NCI-H774 (cell line): ENCODE data around the gene LGMN.
A peak's percentile ranks its signal among the peaks of the same experiment; 100 is the strongest.

Experiments used
- DNase-seq: peaks from one replicate; lab custom pipeline; 2025; lab: John Stamatoyannopoulos, UW

LGMN gene

GRCh38 chr14:92726135-92726932 lies 22.1 kb downstream of the LGMN start:
- no peak for DNase-seq

- peak; percentile 28 for DNase-seq
Observed at GRCh38 chr14:92724516-92725340, 23.7 kb downstream of the LGMN start.

GRCh38 chr14:92719890-92720323 lies 28.5 kb downstream of the LGMN start:
- DNase-seq = peak; percentile 58

- no peak for DNase-seq
Observed at GRCh38 chr14:92719421-92719820, 29.0 kb downstream of the LGMN start.

GRCh38 chr14:92718664-92719063 lies 29.8 kb downstream of the LGMN start:
- no peak for DNase-seq

- no peak for DNase-seq
Observed at GRCh38 chr14:92717571-92718042, 30.8 kb downstream of the LGMN start.

GRCh38 chr14:92716131-92716530 lies 32.3 kb downstream of the LGMN start:
- no peak for DNase-seq

- peak; percentile 75 for DNase-seq
Observed at GRCh38 chr14:92714739-92715307, 33.6 kb downstream of the LGMN start.

GRCh38 chr14:92712654-92713051 lies 35.8 kb downstream of the LGMN start:
- DNase-seq = no peak

GRCh38 chr14:92711976-92712653 lies 36.3 kb downstream of the LGMN start:
- DNase-seq = no peak

GRCh38 chr14:92710001-92710341 lies 38.5 kb downstream of the LGMN start:
- no peak for DNase-seq

GRCh38 chr14:92709340-92710000 lies 39.0 kb downstream of the LGMN start:
- no peak for DNase-seq

- DNase-seq = no peak
Observed at GRCh38 chr14:92706386-92706785, 42.0 kb downstream of the LGMN start.

- no peak for DNase-seq
Observed at GRCh38 chr14:92704821-92705220, 43.6 kb downstream of the LGMN start.

GRCh38 chr14:92704036-92704804 lies 44.2 kb downstream of the LGMN start:
- DNase-seq = no peak

- DNase-seq = no peak
Observed at GRCh38 chr14:92703516-92703915, 44.9 kb downstream of the LGMN start.

- no peak for DNase-seq
Observed at GRCh38 chr14:92702441-92702918, 45.9 kb downstream of the LGMN start.

GRCh38 chr14:92701826-92702225 lies 46.6 kb downstream of the LGMN start:
- no peak for DNase-seq

GRCh38 chr14:92698393-92698792 lies 50.0 kb downstream of the LGMN start:
- DNase-seq = no peak

- DNase-seq = no peak
Observed at GRCh38 chr14:92696366-92696765, 52.1 kb downstream of the LGMN start.

GRCh38 chr14:92695562-92695961 lies 52.9 kb downstream of the LGMN start:
- DNase-seq = no peak
